K562 (cell line): Measurements from ENCODE around the gene TRPC1. TPM values are rescaled to one million over a fixed set of nuclear protein-coding genes. Genes with fewer than 3 reads are reported as not detected.

ENCODE experiments used
- ATAC-seq: fragments of 200-7000 bp; cut with Tn5 transposase; 3 replicates; pipeline ENCODE4 v1.9.1; 2020; ENCODE audit warnings: moderate library complexity
- BruUV-seq: library from RNA; stranded (reverse); fragments of 400-500 nt; replicated peaks from 2 replicates; lab custom pipeline; 2021; lab: Mats Ljungman, UMichigan
- CTCF ChIA-PET: fragments of 300-600 bp; formaldehyde crosslinking; extraction: SDS; loops from one replicate; lab custom pipeline; 2021; ENCODE audit warnings: low intra/inter-chr PET ratio; lab: Yijun Ruan, JAX
- POLR2A ChIA-PET: fragments of 300-600, 350-650 bp; sonication (Branson Sonifier 250); formaldehyde crosslinking; extraction: SDS; loops from one replicate; lab custom pipeline; 2021; ENCODE audit warnings: antibody characterized with exemption, inconsistent platforms; lab: Yijun Ruan, JAX
- DNase-seq, 4 experiments: peaks; one replicate each; pipeline versions ENCODE4 v3.0.0 to v3.0.0-alpha.2; 2011 to 2018; ENCODE audit warnings: low spot score in 3 of 4, mixed read lengths in 3 of 4; ENCODE audit errors: extremely low read depth in 1 of 4
- FAIRE-seq: peaks from 2 replicates; lab custom pipeline; 2011; peaks lifted over from hg19 to GRCh38; lab: Jason Lieb, UNC
- H2AFZ ChIP-seq: 2 replicates; pipeline ENCODE4 v1.6.0; 2011; ENCODE audit warnings: low read depth, low read length, control low read depth, inconsistent platforms
- H3K27ac ChIP-seq: fragments of 200-600 bp; 3 replicates; pipeline ENCODE4 v1.8.0; 2011; ENCODE audit warnings: low read depth, mild to moderate bottlenecking, control low read depth, inconsistent platforms, low read length, moderate library complexity, mixed read lengths; ENCODE audit errors: extremely low read depth
- H3K27me3 ChIP-seq, 2 experiments: fragments of 300-600 bp in 1 of 2; 2 replicates in 1 of 2; 3 replicates in 1 of 2; pipeline versions ENCODE4 v1.6.0 to v1.8.0; 2011; ENCODE audit warnings: inconsistent platforms in 2 of 2, low read length in 2 of 2, mild to moderate bottlenecking in 1 of 2, mixed read lengths in 1 of 2, moderate library complexity in 1 of 2; ENCODE audit not compliant: control insufficient read depth in 2 of 2, insufficient read depth in 2 of 2
- H3K36me3 ChIP-seq: fragments of 300-600 bp; 3 replicates; pipeline ENCODE4 v1.8.0; 2011; ENCODE audit warnings: mild to moderate bottlenecking, low read length, inconsistent platforms; ENCODE audit not compliant: control insufficient read depth, insufficient read depth
- H3K4me1 ChIP-seq, 2 experiments: fragments of 200-600 bp in 1 of 2; replicated peaks in 1 of 2; 2 replicates in 1 of 2; 3 replicates in 1 of 2; pipeline versions ENCODE4 v1.5.1 to v1.8.0; 2011; ENCODE audit warnings: inconsistent platforms in 2 of 2, low read length in 2 of 2, mild to moderate bottlenecking in 1 of 2, mixed read lengths in 1 of 2, moderate library complexity in 1 of 2; ENCODE audit not compliant: control insufficient read depth in 2 of 2, insufficient read depth in 2 of 2
- H3K4me2 ChIP-seq: 2 replicates; pipeline ENCODE4 v1.6.1; 2011; ENCODE audit warnings: low read length, control low read depth, inconsistent platforms, mixed read lengths; ENCODE audit not compliant: insufficient read depth
- H3K4me3 ChIP-seq: fragments of 200-600 bp; sonication (generic), shearing (Covaris generic); 2 replicates; pipeline ENCODE4 v1.5.1; 2016; ENCODE audit warnings: control low read depth, inconsistent platforms
- H3K79me2 ChIP-seq: fragments of 200-600 bp; 3 replicates; pipeline ENCODE4 v1.8.0; 2011; ENCODE audit warnings: low read length, inconsistent platforms; ENCODE audit not compliant: control insufficient read depth, insufficient read depth
- H3K9ac ChIP-seq, 2 experiments: 2 replicates each; pipeline versions ENCODE4 v1.6.0 to v1.6.1; 2011; ENCODE audit warnings: low read depth in 2 of 2, low read length in 2 of 2, control low read depth in 1 of 2, inconsistent platforms in 1 of 2, mild to moderate bottlenecking in 1 of 2, mixed read lengths in 1 of 2; ENCODE audit not compliant: insufficient read depth in 1 of 2
- H3K9me1 ChIP-seq: one replicate; pipeline ENCODE4 v1.6.0; 2011; ENCODE audit warnings: inconsistent platforms, mild to moderate bottlenecking, low read length, moderate library complexity; ENCODE audit not compliant: control insufficient read depth, insufficient read depth
- H3K9me3 ChIP-seq: replicated peaks from 2 replicates; pipeline ENCODE4 v1.5.1; 2011; ENCODE audit warnings: low read depth, low read length, inconsistent platforms; ENCODE audit not compliant: control insufficient read depth, insufficient read depth
- H4K20me1 ChIP-seq: replicated peaks from 2 replicates; pipeline ENCODE4 v1.6.1; 2011; ENCODE audit warnings: low read length, inconsistent platforms, mixed read lengths; ENCODE audit not compliant: control insufficient read depth, insufficient read depth
- ADNP ChIP-seq: fragments of 200-800 bp; sonication (Bioruptor generic); IDR thresholded peaks from 2 replicates; pipeline ENCODE4 v1.6.1; 2016; ENCODE audit warnings: missing genetic modification characterization, missing compliant biosample characterization
- BCOR ChIP-seq: fragments of 450-650 bp; IDR thresholded peaks from 2 replicates; pipeline ENCODE4 v1.6.1; 2016
- L3MBTL2 ChIP-seq: fragments of 450-650 bp; IDR thresholded peaks from 2 replicates; pipeline ENCODE4 v1.6.1; 2016; ENCODE audit warnings: mild to moderate bottlenecking, moderate library complexity
- PTBP1 ChIP-seq: fragments of 200-400 bp; formaldehyde crosslinking; IDR thresholded peaks from 2 replicates; pipeline ENCODE4 v1.6.1; 2017; ENCODE audit warnings: low read depth, low read length
- RBM25 ChIP-seq: fragments of 200-400 bp; formaldehyde crosslinking; IDR thresholded peaks from 2 replicates; pipeline ENCODE4 v1.6.1; 2018; ENCODE audit warnings: low read length, low read depth, moderate library complexity; ENCODE audit not compliant: severe bottlenecking
- TBL1XR1 ChIP-seq, 2 experiments: IDR thresholded peaks; 2 replicates each; pipeline ENCODE4 v1.6.1; 2012; ENCODE audit warnings: improper control_type of control experiment in 2 of 2, low read length in 2 of 2, mild to moderate bottlenecking in 1 of 2
- TRIM28 ChIP-seq: fragments of 450-650 bp; IDR thresholded peaks from 2 replicates; pipeline ENCODE4 v1.6.1; 2017
- XRCC4 ChIP-seq: IDR thresholded peaks from one replicate; pipeline ENCODE4 v1.6.1; 2011; ENCODE audit not compliant: insufficient read depth, insufficient read length; ENCODE audit errors: extremely low read depth
- ZFPM2 ChIP-seq: fragments of 250-450 bp; sonication (Bioruptor Pico); IDR thresholded peaks from 2 replicates; pipeline ENCODE4 v1.5.1; 2022; ENCODE audit warnings: mild to moderate bottlenecking
- ZNF282 ChIP-seq: sonication (generic); formaldehyde crosslinking; IDR thresholded peaks from 2 replicates; pipeline ENCODE4 v1.8.1; 2023; ENCODE audit warnings: missing genetic modification reagents
- WGBS: fragments of 100-300 bp; shearing (Covaris generic); methylation state at CpG from one replicate; pipeline ENCODE4 v1.1.6; 2016; ENCODE audit warnings: low coverage, mixed read lengths; ENCODE audit not compliant: insufficient coverage; ENCODE audit errors: missing lambda C conversion rate; 5-methylcytosine and 5-hydroxymethylcytosine counted together
- in situ Hi-C: fragments of 300-500 bp; cut with MboI; formaldehyde crosslinking; loops from 4 replicates; pipeline ENCODE4 v1.15.0; 2018; ENCODE audit warnings: inconsistent platforms, mixed read lengths
- intact Hi-C: fragments of 100-400 bp; cut with micrococcal nuclease; formaldehyde crosslinking; loops from 2 replicates; pipeline ENCODE4 v1.14.2; 2022
- polyA plus RNA-seq, 8 experiments: library from polyadenylated mRNA; depleted of rRNA in 4 of 8; stranded (reverse) in 5 of 8; unstranded in 3 of 8; fragments of >200 nt; fragmentation: Nextera tagmentation in 2 of 8; fragmentation: Illumina TruSeq in 1 of 8; extraction: Ambion mirVana in 2 of 8; extraction: Trizol in 1 of 8; gene quantifications; 2 replicates each; pipeline versions ENCODE4 v1.2.1 to v1.2.3, GENCODE V29; 2011 to 2014; ENCODE audit warnings: inconsistent platforms in 1 of 8, missing spikeins in 1 of 8
- total RNA-seq, 7 experiments: library from RNA; depleted of rRNA in 6 of 7; stranded (reverse); fragments of >200 nt in 6 of 7; fragmentation: Illumina TruSeq in 2 of 7; extraction: Trizol in 2 of 7; gene quantifications; 2 replicates each; pipeline versions ENCODE4 v1.2.1 to v1.2.3, GENCODE V29; 2011 to 2021; ENCODE audit warnings: low replicate concordance in 1 of 7

Gene TRPC1
- total and polyA plus RNA-seq, 9 of the 15 experiments (the other 6 are each of a cell fraction or from before 2014, with no cell fraction given), result 1.4 to 6.5 (median 3.0) TPM

GRCh38 chr3:142784228-142784627 lies 60.4 kb downstream of the TRPC1 start:
- Histone ChIP-seq H2AFZ (no peak overlapping the region), H3K4me1 (peaks cover 0 to 14% of the 10 kb centered on the region in 2 experiments; a peak in 3 of 5 replicates), H3K36me3 (no peaks in the 10 kb centered on the region), H4K20me1 (no peaks in the 10 kb centered on the region), H3K9ac (no peak overlapping the region), H3K79me2 (no peaks in the 10 kb centered on the region), H3K9me3 (no peaks in the 10 kb centered on the region), H3K27ac (no peak overlapping the region), H3K27me3 (no peaks in the 10 kb centered on the region), H3K9me1 (no peaks in the 10 kb centered on the region), H3K4me2 (no peak overlapping the region), H3K4me3 (no peak overlapping the region)
- TF ChIP-seq ZNF282 (CRISPR knock-in tag), result no peak
- no peak for TF ChIP-seq PTBP1
- TF ChIP-seq XRCC4, result no peak
- TF ChIP-seq TRIM28, result no peak
- TF ChIP-seq L3MBTL2, result no peak
- TF ChIP-seq RBM25, result peak; percentile 93
- peak; percentile 55; the same call in 1 of the 2 replicates for TF ChIP-seq ADNP (tag)
- no peak for TF ChIP-seq ZFPM2
- TF ChIP-seq BCOR, result peak; percentile 40; the same call in 1 of the 2 replicates
- TF ChIP-seq TBL1XR1 (IDR thresholded peaks at IDR 0.05; ENCODE audit: low read length in 2 of 2), result no peak
- intact Hi-C loops, result no loop called here
- ChIA-PET POLR2A (no interaction called here), CTCF (no interaction called here)
- no peak for DNase-seq
- ATAC-seq, result no peak
- in situ Hi-C loops, result no loop called here
- no TSS peak for BruUV-seq
- no peak for FAIRE-seq
- WGBS, result 0% methylated on average over 1 of the region's 1 CpG
